Lung microvascular endothelial cell (primary cell): ENCODE data around the gene PLEKHG7. TPM values are rescaled to one million over a fixed set of nuclear protein-coding genes. Genes with fewer than 3 reads are reported as not detected.

ENCODE experiments used
- DNase-seq, 2 donors: peaks; one replicate each; pipeline versions ENCODE4 v3.0.0 to v3.0.0-alpha.2; 2010; ENCODE audit warnings: low read depth in 2 of 2
- total RNA-seq: library from RNA; depleted of rRNA; stranded (reverse); fragments of >200 nt; gene quantifications from 2 replicates; pipeline ENCODE4 v1.2.1, GENCODE V29; 2014

Gene PLEKHG7
- total RNA-seq, 1 donor from 2014 or later, result not detected

DNA sequence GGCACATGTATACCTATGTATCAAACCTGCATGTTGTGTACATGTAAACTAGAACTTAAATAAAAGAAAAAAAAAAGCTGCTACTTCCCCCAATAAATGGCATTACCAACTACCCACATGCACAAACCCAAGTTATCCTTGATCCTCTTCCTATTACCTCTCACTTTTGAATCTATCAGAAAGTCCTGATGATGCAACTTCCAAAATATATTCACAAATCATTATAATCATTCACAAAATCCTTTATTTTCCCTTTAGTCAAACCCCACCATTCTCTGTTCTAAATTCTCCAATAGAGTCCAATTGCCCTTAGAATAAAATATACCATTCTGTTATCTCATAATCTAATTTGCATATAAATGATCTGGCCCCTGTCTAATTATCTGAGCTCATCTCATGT lies 92.0 kb downstream of the PLEKHG7 start:
- DNase-seq, result no peak

DNA sequence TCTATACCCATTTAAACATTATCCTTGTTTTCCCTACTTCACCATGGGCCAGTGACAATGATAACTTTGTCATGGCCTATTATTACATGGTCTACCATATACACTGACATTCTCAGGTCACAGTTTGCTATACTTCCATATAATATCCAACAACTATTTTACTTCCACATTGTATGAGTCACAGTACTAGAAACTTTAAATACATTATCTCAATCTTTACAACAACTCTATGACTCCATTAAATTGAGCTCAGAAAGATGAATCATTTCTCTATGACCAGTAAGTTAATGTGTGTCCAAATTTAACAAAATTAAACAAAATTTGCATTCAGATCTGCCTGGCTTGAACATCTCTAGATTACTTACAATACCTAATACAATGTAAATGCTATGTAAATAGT lies 93.9 kb downstream of the PLEKHG7 start:
- no peak for DNase-seq

DNA sequence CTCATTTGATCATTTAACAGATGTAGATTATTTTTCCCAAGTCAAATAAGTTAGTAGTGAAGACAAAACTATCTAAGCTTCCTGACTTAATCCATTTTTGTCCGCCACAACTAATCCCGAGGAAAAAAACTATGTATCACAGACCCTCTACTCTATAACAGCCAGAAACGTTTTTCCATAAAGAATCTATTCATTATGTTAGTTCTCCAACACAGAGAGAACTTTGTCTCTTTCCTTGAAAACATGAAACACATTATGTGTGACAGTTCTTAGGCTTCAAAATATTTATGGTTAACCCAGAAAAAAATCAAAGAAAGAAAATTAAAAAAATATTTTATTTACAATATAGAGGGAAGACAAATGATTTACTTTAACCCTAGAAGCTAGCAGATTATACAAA lies 100.1 kb downstream of the PLEKHG7 start:
- DNase-seq, result no peak

DNA sequence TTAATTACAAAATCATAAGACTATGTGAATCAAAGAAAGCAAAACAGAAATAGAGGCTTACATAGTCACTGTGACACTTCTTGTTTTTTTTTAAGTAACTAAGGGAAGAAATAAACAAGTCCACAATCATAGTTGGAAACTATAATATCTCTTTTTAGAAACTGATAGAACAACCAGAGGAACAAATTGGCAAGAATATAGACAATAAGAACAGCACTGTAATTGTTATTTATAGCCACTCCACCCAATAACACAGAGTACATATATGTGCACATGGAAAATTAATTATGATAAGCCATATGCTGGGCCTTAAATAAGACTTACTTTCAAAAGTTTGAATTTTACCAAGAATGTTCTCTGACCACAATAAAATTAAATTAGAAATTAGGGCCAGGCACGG lies 101.1 kb downstream of the PLEKHG7 start:
- DNase-seq, result no peak

DNA sequence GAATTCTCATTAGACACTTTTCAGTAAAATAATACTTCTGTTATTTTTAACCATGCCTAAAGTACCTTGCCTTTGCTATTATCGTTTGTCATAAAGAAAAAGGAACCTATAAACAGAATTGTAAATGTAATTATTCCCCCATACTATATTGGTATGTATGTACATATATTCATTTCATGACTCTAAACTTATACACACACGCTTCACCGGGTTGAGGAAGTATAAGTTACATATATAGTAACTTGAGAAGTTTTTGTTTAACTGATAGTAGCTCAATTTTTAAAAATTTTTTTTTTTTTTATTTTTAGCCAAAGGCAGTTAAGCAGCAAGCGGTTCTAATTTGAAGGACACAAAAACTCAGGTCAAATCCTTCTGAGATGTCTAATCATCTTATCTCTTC lies 107.6 kb downstream of the PLEKHG7 start:
- DNase-seq, result no peak

DNA sequence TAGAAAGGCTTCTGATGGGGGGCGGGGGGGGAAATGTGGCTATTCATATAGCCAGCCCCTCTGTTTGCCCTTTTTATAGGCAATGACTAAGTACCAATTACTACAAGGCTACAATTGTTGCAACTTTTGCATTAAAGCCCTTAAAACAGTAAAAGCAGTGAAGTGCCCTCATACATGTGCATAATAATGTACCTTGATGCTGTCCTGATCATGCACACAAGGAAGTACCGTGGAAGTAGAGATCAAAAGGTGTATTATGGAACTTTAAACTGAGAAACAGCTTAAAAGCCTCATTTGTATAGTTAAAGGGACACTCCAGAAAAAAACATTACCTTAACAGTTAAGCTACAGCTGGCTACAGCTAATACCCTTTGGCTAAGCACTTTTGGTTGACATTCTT lies 111.8 kb downstream of the PLEKHG7 start:
- DNase-seq, result no peak

DNA sequence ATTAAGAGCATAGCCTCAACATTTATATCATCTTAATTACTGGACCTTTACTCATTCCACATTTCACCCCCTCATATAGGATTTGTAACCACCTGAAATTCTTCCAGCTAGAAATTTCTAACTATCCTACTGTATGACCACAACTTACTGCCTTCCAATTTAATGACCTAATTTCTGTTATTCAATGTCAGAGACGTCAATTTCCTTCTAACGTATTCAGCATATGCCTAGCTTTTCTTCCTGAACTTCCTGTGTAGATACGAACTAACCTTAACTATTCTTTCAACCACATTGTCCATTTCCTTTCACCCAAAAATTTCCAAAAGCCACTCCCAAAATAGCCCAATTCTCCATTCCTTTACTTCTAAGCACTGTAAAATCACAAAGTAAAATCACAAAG lies 118.4 kb downstream of the PLEKHG7 start:
- peak; percentile 42 to 74 for DNase-seq

Other genes starting within 250 kb of the PLEKHG7 start
- 8.5 and 9.6 TPM in 2 replicates for gene EEA1, start 226.3 kb downstream of the PLEKHG7 start, total RNA-seq